ENCODE data around the gene PLAGL1. TPM values are rescaled to one million over a fixed set of nuclear protein-coding genes. Genes with fewer than 3 reads are reported as not detected.

Gene PLAGL1
- total and polyA plus RNA-seq, 2 of the 8 experiments (the other 6 are each of a cell fraction or from before 2014, with no cell fraction given), result 0.94 to 1.1 TPM

GRCh38 chr6:143963158-143963919 is 44.7 kb downstream of the PLAGL1 start:
- Histone ChIP-seq H3K27me3 (replicated peaks in 1 of 4; ENCODE audit: control insufficient read depth in 3 of 4, extremely low read depth in 1 of 4, insufficient read depth in 3 of 4, low read length in 3 of 4) (peaks cover 76 to 98% (median 91%) of the 10 kb centered on the region in 4 experiments), H3K36me3 (ENCODE audit: control insufficient read depth in 2 of 4, insufficient read depth in 4 of 4, low read length in 3 of 4) (no peaks in the 10 kb centered on the region), H2BK15ac (ENCODE audit: low read length) (no peak overlapping the region), H4K91ac (replicated peaks; ENCODE audit: insufficient read length, low read length) (no peak overlapping the region), H2BK20ac (ENCODE audit: low read length) (no peak overlapping the region), H3K23me2 (ENCODE audit: low read depth, low read length) (peaks cover 3% of the 10 kb centered on the region; the same call in 1 of the 2 replicates), H2AFZ (ENCODE audit: low read length) (no peak overlapping the region), H3K56ac (replicated peaks; ENCODE audit: insufficient read length, low read depth, low read length) (no peak overlapping the region), H3K4ac (replicated peaks; ENCODE audit: insufficient read length, low read depth, low read length) (no peak overlapping the region), H4K8ac (ENCODE audit: extremely low read depth, insufficient read depth, low read length) (no peak overlapping the region), H3K4me1 (replicated peaks in 1 of 4; ENCODE audit: control insufficient read depth in 3 of 4, insufficient read depth in 4 of 4, low read length in 3 of 4) (peaks cover 15 to 62% (median 42%) of the 10 kb centered on the region in 4 experiments), H3K14ac (ENCODE audit: insufficient read length) (no peak overlapping the region), H3K4me2 (ENCODE audit: insufficient read depth in 1 of 2, low read depth in 2 of 2, low read length in 2 of 2) (peak overlapping the region; percentile 3 to 26; a peak in 2 of 4 replicates), H2BK12ac (ENCODE audit: low read depth, low read length) (no peak overlapping the region), H3K9me3 (ENCODE audit: insufficient read depth in 2 of 2, low read depth in 1 of 2, low read length in 1 of 2) (no peaks in the 10 kb centered on the region), H3K9ac (replicated peaks in 1 of 4; ENCODE audit: extremely low read depth in 1 of 4, low read depth in 3 of 4, low read length in 3 of 4) (no peak overlapping the region), H3K18ac (ENCODE audit: extremely low read depth, low read length) (no peak overlapping the region), H3K23ac (ENCODE audit: insufficient read length) (no peak overlapping the region), H3K79me2 (ENCODE audit: control insufficient read depth in 1 of 2, insufficient read depth in 2 of 2, low read length in 2 of 2) (no peaks in the 10 kb centered on the region), H2AK5ac (ENCODE audit: low read depth, low read length) (no peak overlapping the region), H3K4me3 (ENCODE audit: extremely low read depth in 1 of 4, insufficient read depth in 2 of 4, low read depth in 3 of 4, low read length in 4 of 4) (peak overlapping the region in 3 of 4 experiments; percentile 5 to 33 (median 15); a peak in 1 of 8 replicates), H3K27ac (ENCODE audit: low read depth, low read length) (no peak overlapping the region), H4K5ac (ENCODE audit: insufficient read length, low read depth, low read length) (no peak overlapping the region), H2BK5ac (ENCODE audit: low read depth, low read length) (no peak overlapping the region), H2BK120ac (replicated peaks; ENCODE audit: low read depth, low read length) (no peak overlapping the region), H4K20me1 (replicated peaks in 1 of 2; ENCODE audit: control insufficient read depth in 1 of 2, insufficient read depth in 2 of 2, low read length in 2 of 2) (peaks cover 8 to 9% of the 10 kb centered on the region in 2 experiments), H3K79me1 (ENCODE audit: low read depth, low read length) (no peaks in the 10 kb centered on the region)
- TF ChIP-seq SRF (IDR thresholded peaks at IDR 0.05; ENCODE audit: low read depth, low read length) (no peak), SUZ12 (IDR thresholded peaks at IDR 0.05; ENCODE audit: low read length) (no peak), USF2 (IDR thresholded peaks at IDR 0.05; ENCODE audit: low read length) (peak; percentile 46), SAP30 (IDR thresholded peaks at IDR 0.05; ENCODE audit: insufficient read depth, insufficient replicate concordance, low read length) (no peak), POLR2AphosphoS5 (IDR thresholded peaks at IDR 0.05; ENCODE audit: low read depth, low read length) (no peak), ASH2L (IDR thresholded peaks at IDR 0.05; ENCODE audit: low read length) (peak; percentile 10), GTF2F1 (IDR thresholded peaks at IDR 0.05; ENCODE audit: borderline replicate concordance, low read depth, low read length) (no peak)
- 7% methylated on average over 7 of the region's 7 CpGs; no CpG with 5 or more reads in 1 of the 2 experiments for WGBS, 2 experiments (ENCODE audit: extremely low coverage in 1 of 2, insufficient coverage in 1 of 2, insufficient read length in 1 of 2, insufficient replicate concordance in 2 of 2, low coverage in 1 of 2, low lambda C conversion rate in 2 of 2, missing lambda C conversion rate in 1 of 2)
- ChIA-PET POLR2A (ENCODE audit: partially characterized antibody) (interaction anchor here (0.7 to 3.7 kb wide), 2 partner anchors 10 to 20 kb away, joined by 3 to 19 read pairs; no protein-coding TSS in a partner anchor), CTCF (ENCODE audit: partially characterized antibody) (interaction anchor here (0.6 to 18.3 kb wide), 17 partner anchors 9 to 1193 kb away, joined by 3 to 591 read pairs (median 4); partner anchors contain the start of gene PLAGL1)
- DNase-seq (ENCODE audit: low read depth in 1 of 2, low spot score in 2 of 2) (no peak), FAIRE-seq (peak; percentile 32)
